ENCODE measurements around the gene VPS35L. TPM values are rescaled to one million over a fixed set of nuclear protein-coding genes. Genes with fewer than 3 reads are reported as not detected.
A peak's percentile ranks its signal among the peaks of the same experiment; 100 is the strongest.

Gene VPS35L
- polyA plus RNA-seq, result 10 to 100 TPM; 32.4 to 49.6 (median 46.6) TPM

- peak; percentile 96 to 97 (median 97) for DNase-seq
- Mint-ChIP-seq H3K36me3 (peaks cover 0 to 8% (median 5%) of the 10 kb centered on the region in 3 donors), H3K9me3 (no peaks in the 10 kb centered on the region), H3K27me3 (ENCODE audit: low read depth in 3 of 3) (peaks cover 0 to 6% (median 5%) of the 10 kb centered on the region in 3 donors), H3K27ac (peak within 1 kb of the TSS; percentile 83 to 96 (median 91)), H3K4me1 (peaks cover 25 to 26% of the 10 kb centered on the region in 2 donors), H3K4me3 (peak within 1 kb of the TSS; percentile 95 to 97 (median 96))
Measured at GRCh38 chr16:19555186-19555937, at the start of gene VPS35L. TSS of gene VPS35L (plus strand) at chr16:19555703. CDS start at chr16:19555730, 27 bp downstream.

- Mint-ChIP-seq H3K36me3 (peaks cover 15 to 47% (median 34%) of the 10 kb centered on the region in 3 donors), H3K27me3 (ENCODE audit: low read depth in 3 of 3) (peaks cover 0 to 1% (median 0%) of the 10 kb centered on the region in 3 donors), H3K9me3 (no peaks in the 10 kb centered on the region), H3K27ac (no peak overlapping the region), H3K4me1 (no peaks in the 10 kb centered on the region), H3K4me3 (no peak overlapping the region)
- no peak for DNase-seq
Measured at GRCh38 chr16:19506965-19507364, 48.5 kb upstream of the VPS35L start.

- Mint-ChIP-seq H3K36me3 (peaks cover 19 to 47% (median 30%) of the 10 kb centered on the region in 3 donors), H3K4me1 (no peaks in the 10 kb centered on the region), H3K9me3 (no peaks in the 10 kb centered on the region), H3K27me3 (ENCODE audit: low read depth in 3 of 3) (peaks cover 0 to 1% (median 0%) of the 10 kb centered on the region in 3 donors), H3K4me3 (no peak overlapping the region), H3K27ac (no peak overlapping the region)
- DNase-seq, result no peak
Measured at GRCh38 chr16:19507867-19508266, 47.6 kb upstream of the VPS35L start.

GRCh38 chr16:19512297-19512696 lies 43.2 kb upstream of the VPS35L start:
- Mint-ChIP-seq H3K36me3 (peaks cover 16 to 38% (median 22%) of the 10 kb centered on the region in 3 donors), H3K27me3 (ENCODE audit: low read depth in 3 of 3) (no peaks in the 10 kb centered on the region), H3K4me1 (peaks cover 0 to 27% of the 10 kb centered on the region in 2 donors), H3K4me3 (no peak overlapping the region), H3K27ac (no peak overlapping the region), H3K9me3 (no peaks in the 10 kb centered on the region)
- DNase-seq, result no peak

GRCh38 chr16:19513377-19514053 lies 42.0 kb upstream of the VPS35L start:
- Mint-ChIP-seq H3K4me3 (no peak overlapping the region), H3K36me3 (peaks cover 16 to 43% (median 23%) of the 10 kb centered on the region in 3 donors), H3K4me1 (peaks cover 0 to 36% of the 10 kb centered on the region in 2 donors)

GRCh38 chr16:19515757-19516156 lies 39.7 kb upstream of the VPS35L start:
- H3K9me3 Mint-ChIP-seq, result no peaks in the 10 kb centered on the region
- peaks cover 9 to 52% of the 10 kb centered on the region in 2 donors for H3K4me1 Mint-ChIP-seq
- peaks cover 16 to 44% (median 23%) of the 10 kb centered on the region in 3 donors for H3K36me3 Mint-ChIP-seq
- H3K4me3 Mint-ChIP-seq, result no peak overlapping the region
- DNase-seq, result no peak
- peaks cover 0 to 2% (median 0%) of the 10 kb centered on the region in 3 donors for H3K27me3 Mint-ChIP-seq (ENCODE audit: low read depth in 3 of 3)
- H3K27ac Mint-ChIP-seq, result no peak overlapping the region

More at GRCh38 chr16:19513377-19514053, 42.0 kb upstream of the VPS35L start:
- no peaks in the 10 kb centered on the region for H3K9me3 Mint-ChIP-seq
- no peaks in the 10 kb centered on the region for H3K27me3 Mint-ChIP-seq (ENCODE audit: low read depth in 3 of 3)
- no peak overlapping the region for H3K27ac Mint-ChIP-seq
- DNase-seq, result no peak

GRCh38 chr16:19517424-19518089 lies 37.9 kb upstream of the VPS35L start:
- H3K9me3 Mint-ChIP-seq, result no peaks in the 10 kb centered on the region
- H3K4me3 Mint-ChIP-seq, result no peak overlapping the region
- H3K27ac Mint-ChIP-seq, result peak overlapping the region in 1 of 6 donors; percentile 53
- peaks cover 11 to 41% (median 18%) of the 10 kb centered on the region in 3 donors for H3K36me3 Mint-ChIP-seq
- no peak for DNase-seq
- peaks cover 0 to 4% (median 3%) of the 10 kb centered on the region in 3 donors for H3K27me3 Mint-ChIP-seq (ENCODE audit: low read depth in 3 of 3)
- H3K4me1 Mint-ChIP-seq, result peaks cover 27 to 69% of the 10 kb centered on the region in 2 donors

- Mint-ChIP-seq H3K4me3 (no peak overlapping the region), H3K27ac (peak overlapping the region in 1 of 6 donors; percentile 27)
Measured at GRCh38 chr16:19518388-19518787, 37.1 kb upstream of the VPS35L start.

GRCh38 chr16:19520861-19521331 lies 34.6 kb upstream of the VPS35L start:
- H3K36me3 Mint-ChIP-seq, result peaks cover 0 to 21% (median 14%) of the 10 kb centered on the region in 3 donors
- DNase-seq, result peak in 1 of 3 donors; percentile 14
- H3K4me3 Mint-ChIP-seq, result peak overlapping the region; percentile 91 to 97 (median 93)
- peaks cover 0 to 7% (median 6%) of the 10 kb centered on the region in 3 donors for H3K27me3 Mint-ChIP-seq (ENCODE audit: low read depth in 3 of 3)
- no peaks in the 10 kb centered on the region for H3K9me3 Mint-ChIP-seq
- peak overlapping the region; percentile 82 to 98 (median 93) for H3K27ac Mint-ChIP-seq
- H3K4me1 Mint-ChIP-seq, result peaks cover 46 to 84% of the 10 kb centered on the region in 2 donors

More at GRCh38 chr16:19518388-19518787, 37.1 kb upstream of the VPS35L start:
- H3K36me3 Mint-ChIP-seq, result peaks cover 10 to 32% (median 18%) of the 10 kb centered on the region in 3 donors
- peaks cover 0 to 4% (median 3%) of the 10 kb centered on the region in 3 donors for H3K27me3 Mint-ChIP-seq (ENCODE audit: low read depth in 3 of 3)
- no peak for DNase-seq
- no peaks in the 10 kb centered on the region for H3K9me3 Mint-ChIP-seq
- peaks cover 29 to 74% of the 10 kb centered on the region in 2 donors for H3K4me1 Mint-ChIP-seq

GRCh38 chr16:19521471-19522396 lies 33.8 kb upstream of the VPS35L start, which contains the start of gene GDE1:
TSS of gene GDE1 (minus strand) at chr16:19522098. CDS start at chr16:19521964, 134 bp downstream.
- Mint-ChIP-seq H3K4me1 (peaks cover 46 to 76% of the 10 kb centered on the region in 2 donors), H3K4me3 (peak within 1 kb of the TSS; percentile 91 to 97 (median 93)), H3K9me3 (no peaks in the 10 kb centered on the region), H3K36me3 (peaks cover 0 to 13% (median 10%) of the 10 kb centered on the region in 3 donors), H3K27me3 (ENCODE audit: low read depth in 3 of 3) (peaks cover 0 to 7% (median 6%) of the 10 kb centered on the region in 3 donors), H3K27ac (peak within 1 kb of the TSS; percentile 82 to 98 (median 93))
- DNase-seq, result peak; percentile 85 to 88 (median 87)

- H3K9me3 Mint-ChIP-seq, result no peaks in the 10 kb centered on the region
- peak overlapping the region; percentile 91 to 97 (median 93) for H3K4me3 Mint-ChIP-seq
- peak overlapping the region; percentile 82 to 98 (median 93) for H3K27ac Mint-ChIP-seq
- H3K4me1 Mint-ChIP-seq, result peaks cover 46 to 69% of the 10 kb centered on the region in 2 donors
- no peak for DNase-seq
- H3K36me3 Mint-ChIP-seq, result peaks cover 0 to 6% (median 4%) of the 10 kb centered on the region in 3 donors
- peaks cover 0 to 7% (median 6%) of the 10 kb centered on the region in 3 donors for H3K27me3 Mint-ChIP-seq (ENCODE audit: low read depth in 3 of 3)
Measured at GRCh38 chr16:19522397-19522732, 33.1 kb upstream of the VPS35L start.

GRCh38 chr16:19522760-19523159 lies 32.7 kb upstream of the VPS35L start:
- DNase-seq, result no peak
- no peaks in the 10 kb centered on the region for H3K9me3 Mint-ChIP-seq
- H3K4me1 Mint-ChIP-seq, result peaks cover 46 to 65% of the 10 kb centered on the region in 2 donors
- H3K27ac Mint-ChIP-seq, result peak overlapping the region in 5 of 6 donors; percentile 49 to 98 (median 91)
- H3K4me3 Mint-ChIP-seq, result peak overlapping the region; percentile 91 to 97 (median 93)
- H3K36me3 Mint-ChIP-seq, result peaks cover 0 to 3% (median 3%) of the 10 kb centered on the region in 3 donors
- H3K27me3 Mint-ChIP-seq (ENCODE audit: low read depth in 3 of 3), result peaks cover 0 to 7% (median 6%) of the 10 kb centered on the region in 3 donors
